Fibroblast of villous mesenchyme (primary cell): ENCODE data around the gene ASNSD1. TPM values are rescaled to one million over a fixed set of nuclear protein-coding genes. Genes with fewer than 3 reads are reported as not detected.
"Not testable (repeated sequence)": the region's sequence is repeated elsewhere in the genome, so short reads cannot be mapped to it uniquely, and the experiment has no call there.

Source experiments
- DNase-seq: peaks from one replicate; pipeline ENCODE4 v3.0.0-alpha.2; 2010; ENCODE audit warnings: low read depth
- H3K4me3 ChIP-seq: 2 replicates; pipeline ENCODE4 v1.5.1; 2011; ENCODE audit warnings: low read depth, mild to moderate bottlenecking, low read length
- total RNA-seq: library from RNA; depleted of rRNA; stranded (reverse); fragments of >200 nt; gene quantifications from 2 replicates; pipeline ENCODE4 v1.2.3, GENCODE V29; 2012
- TF ChIP-seq, protein P1 (sequence below): IDR thresholded peaks from 2 replicates; pipeline ENCODE4 v1.5.1; 2012; ENCODE audit warnings: low read depth, mild to moderate bottlenecking, low read length; ENCODE audit not compliant: insufficient read depth

ASNSD1 gene
- total RNA-seq, 1 donor: 69.1 TPM

DNA sequence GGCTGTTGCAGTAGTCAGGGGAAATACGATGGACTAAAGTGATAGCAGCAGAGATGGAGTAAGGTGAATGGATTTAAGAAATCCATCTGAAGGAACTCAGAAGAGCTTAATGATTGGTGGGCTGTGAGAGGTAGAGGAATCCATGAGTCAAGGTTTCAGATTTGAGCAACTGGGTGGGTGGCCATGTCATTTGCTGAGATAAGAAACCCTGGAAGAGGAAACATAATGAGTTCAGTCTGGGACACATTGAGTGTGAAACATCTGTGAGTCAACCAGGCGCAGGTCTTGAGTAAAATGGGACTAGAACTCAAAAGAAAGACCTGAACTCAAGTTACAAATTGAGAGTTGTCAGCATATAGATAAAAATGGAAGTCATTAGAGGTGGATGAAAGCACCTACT is 19.7 kb upstream of the ASNSD1 start:
- no peak overlapping the region for H3K4me3 ChIP-seq
- no peak for DNase-seq
- TF ChIP-seq, protein P1, sequence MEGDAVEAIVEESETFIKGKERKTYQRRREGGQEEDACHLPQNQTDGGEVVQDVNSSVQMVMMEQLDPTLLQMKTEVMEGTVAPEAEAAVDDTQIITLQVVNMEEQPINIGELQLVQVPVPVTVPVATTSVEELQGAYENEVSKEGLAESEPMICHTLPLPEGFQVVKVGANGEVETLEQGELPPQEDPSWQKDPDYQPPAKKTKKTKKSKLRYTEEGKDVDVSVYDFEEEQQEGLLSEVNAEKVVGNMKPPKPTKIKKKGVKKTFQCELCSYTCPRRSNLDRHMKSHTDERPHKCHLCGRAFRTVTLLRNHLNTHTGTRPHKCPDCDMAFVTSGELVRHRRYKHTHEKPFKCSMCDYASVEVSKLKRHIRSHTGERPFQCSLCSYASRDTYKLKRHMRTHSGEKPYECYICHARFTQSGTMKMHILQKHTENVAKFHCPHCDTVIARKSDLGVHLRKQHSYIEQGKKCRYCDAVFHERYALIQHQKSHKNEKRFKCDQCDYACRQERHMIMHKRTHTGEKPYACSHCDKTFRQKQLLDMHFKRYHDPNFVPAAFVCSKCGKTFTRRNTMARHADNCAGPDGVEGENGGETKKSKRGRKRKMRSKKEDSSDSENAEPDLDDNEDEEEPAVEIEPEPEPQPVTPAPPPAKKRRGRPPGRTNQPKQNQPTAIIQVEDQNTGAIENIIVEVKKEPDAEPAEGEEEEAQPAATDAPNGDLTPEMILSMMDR: no peak

DNA sequence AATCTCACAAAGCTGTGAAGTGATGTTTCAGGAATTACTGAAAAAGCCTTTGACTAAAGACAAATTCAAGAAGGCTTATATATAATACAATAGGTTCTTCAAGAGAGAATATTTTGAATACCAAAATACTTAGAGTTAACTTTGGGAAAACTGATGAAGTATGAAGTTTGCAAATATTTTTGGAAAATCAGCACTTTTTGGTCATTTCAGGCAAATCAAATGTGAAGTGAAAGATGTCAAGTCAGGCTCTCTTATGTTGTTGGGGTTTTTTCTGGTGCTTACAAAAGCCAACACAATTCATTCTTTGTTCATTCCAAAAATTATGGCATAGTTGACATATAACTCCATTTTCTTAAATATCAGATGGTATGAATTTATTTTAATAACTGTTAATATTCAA is 14.7 kb upstream of the ASNSD1 start:
- DNase-seq: no peak
- TF ChIP-seq, protein P1: no peak
- no peak overlapping the region for H3K4me3 ChIP-seq

DNA sequence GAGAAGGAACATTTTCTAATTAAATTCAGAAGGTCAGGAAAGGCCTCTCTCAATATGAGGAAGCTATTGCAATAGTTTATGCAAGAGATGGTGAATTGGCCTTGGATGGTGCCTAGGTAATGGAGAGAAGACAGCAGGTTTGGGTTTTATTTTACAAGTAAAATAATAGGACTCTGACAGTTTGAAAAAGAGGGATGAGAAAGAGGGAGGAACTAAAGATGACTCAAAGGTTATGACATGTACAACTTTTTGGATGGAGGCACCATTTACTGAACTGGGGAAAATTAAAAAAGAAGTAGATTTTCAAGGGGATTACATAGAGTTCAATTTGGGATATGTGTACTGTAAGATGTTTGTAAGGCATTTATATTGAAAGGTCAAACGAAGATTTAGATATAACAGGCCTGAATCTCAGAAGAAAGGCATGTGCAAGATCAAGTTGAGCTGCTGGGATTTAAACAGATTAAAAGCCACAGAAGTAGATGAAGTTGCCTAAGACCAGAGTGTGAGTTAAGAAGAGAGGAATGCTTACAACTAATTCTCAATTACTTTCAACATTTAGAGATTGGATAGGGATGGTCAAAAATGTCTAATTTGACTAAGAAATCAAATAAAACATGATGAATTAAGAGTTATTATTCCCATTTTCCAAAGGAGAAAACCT is 12.3 kb upstream of the ASNSD1 start:
- TF ChIP-seq, protein P1: no peak
- peak; percentile 92 for DNase-seq
- H3K4me3 ChIP-seq: no peak overlapping the region

DNA sequence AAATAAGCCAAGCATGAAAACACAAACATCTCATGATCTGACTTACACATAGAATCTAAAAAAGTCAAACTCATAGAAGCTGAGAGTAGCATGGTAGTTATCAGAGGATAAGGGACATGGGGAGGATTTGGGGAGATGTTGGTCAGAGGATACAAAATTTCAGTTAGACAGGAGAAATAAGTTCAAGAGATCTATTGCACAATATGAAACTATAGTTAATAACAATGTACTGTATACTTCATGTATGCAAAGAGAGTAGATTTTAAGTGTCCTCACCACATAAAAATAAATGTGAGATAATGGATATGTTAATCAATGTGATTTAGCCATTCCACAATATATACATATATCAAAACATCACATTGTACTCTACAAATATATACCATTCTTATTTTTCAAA is 10.0 kb upstream of the ASNSD1 start:
- TF ChIP-seq, protein P1: no peak
- DNase-seq: no peak
- no peak overlapping the region for H3K4me3 ChIP-seq

DNA sequence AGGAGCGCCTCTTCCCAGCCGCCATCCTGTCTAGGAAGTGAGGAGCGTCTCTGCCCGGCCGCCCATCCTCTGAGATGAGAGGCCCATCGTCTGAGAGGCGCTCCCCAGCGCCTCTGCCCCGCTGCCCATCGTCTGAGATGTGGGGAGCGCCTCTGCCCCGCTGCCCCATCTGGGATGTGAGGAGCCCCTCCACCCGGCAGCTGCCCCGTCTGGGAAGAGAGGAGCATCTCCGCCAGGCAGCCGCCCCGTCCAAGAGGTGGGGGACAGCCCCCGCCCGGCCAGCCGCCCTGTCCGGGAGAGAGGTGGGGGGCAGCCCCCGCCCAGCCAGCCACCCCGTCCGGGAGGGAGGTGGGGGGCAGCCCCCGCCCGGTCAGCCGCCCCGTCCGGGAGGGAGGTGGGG is 7.8 kb upstream of the ASNSD1 start:
- not testable (repeated sequence) for DNase-seq, H3K4me3 ChIP-seq

DNA sequence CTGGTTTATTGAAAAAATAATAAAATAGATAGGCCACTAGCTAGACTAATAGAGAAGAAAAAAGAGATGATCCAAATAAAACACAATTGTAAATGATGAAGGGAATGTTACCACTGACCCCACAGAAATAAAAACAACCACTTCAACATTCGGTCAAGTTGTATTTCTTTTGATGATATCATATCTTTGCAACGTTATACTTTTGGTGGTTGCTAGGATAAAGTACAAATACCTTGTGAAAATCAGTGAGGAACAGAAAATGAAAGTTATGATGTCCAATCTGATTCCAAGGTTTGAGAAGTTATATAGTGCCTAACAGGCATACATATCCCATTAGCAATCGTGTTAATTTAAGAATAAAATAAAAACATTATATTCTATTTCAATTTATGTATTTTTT is 6.6 kb upstream of the ASNSD1 start:
- peak; percentile 69 for DNase-seq
- no peak overlapping the region for H3K4me3 ChIP-seq
- TF ChIP-seq, protein P1: no peak

DNA sequence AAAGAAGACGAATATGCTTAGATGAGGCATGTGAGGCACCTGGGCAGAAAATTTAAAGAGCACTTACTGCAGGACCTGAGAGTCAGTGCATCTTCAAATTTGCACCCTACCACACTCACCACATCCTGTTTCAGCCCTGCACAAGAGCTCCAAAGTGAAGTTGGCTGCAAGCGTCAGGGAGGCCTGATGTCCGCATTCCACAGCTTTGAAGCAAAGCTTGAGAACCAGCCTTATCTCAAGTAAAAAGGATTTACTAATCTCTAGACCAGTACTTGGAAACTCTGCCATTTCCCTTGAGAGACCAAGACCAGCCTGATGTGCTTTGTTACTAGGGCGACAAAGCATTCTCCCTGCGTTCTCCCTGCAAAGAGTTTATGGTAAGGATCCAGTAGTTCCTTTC is 3.4 kb upstream of the ASNSD1 start:
- peak; percentile 96 for DNase-seq
- H3K4me3 ChIP-seq: no peak overlapping the region
- TF ChIP-seq, protein P1: no peak
